Upper lobe of left lung (tissue), 4 donors: ENCODE results near the gene LCP1.

Experiments used
- EP300 ChIP-seq, 4 donors: sonication (generic); formaldehyde crosslinking; IDR thresholded peaks; one replicate each; pipeline ENCODE4 v1.5.1; 2017; ENCODE audit warnings: antibody characterized with exemption in 4 of 4, control low read depth in 2 of 4
- POLR2A ChIP-seq, 4 donors: fragments of 450-650 bp; IDR thresholded peaks; one replicate each; pipeline ENCODE4 v1.5.1; 2016 to 2017; ENCODE audit warnings: antibody characterized with exemption in 4 of 4, mild to moderate bottlenecking in 2 of 4
- TF ChIP-seq, protein P1 (sequence below), 6 experiments: fragments of 450-650 bp in 4 of 6; fragments of 200-600 bp in 2 of 6; sonication (generic) in 2 of 6; IDR thresholded peaks; one replicate each; pipeline ENCODE4 v1.5.1; 2016 to 2019; ENCODE audit warnings: antibody characterized with exemption in 6 of 6

DNA sequence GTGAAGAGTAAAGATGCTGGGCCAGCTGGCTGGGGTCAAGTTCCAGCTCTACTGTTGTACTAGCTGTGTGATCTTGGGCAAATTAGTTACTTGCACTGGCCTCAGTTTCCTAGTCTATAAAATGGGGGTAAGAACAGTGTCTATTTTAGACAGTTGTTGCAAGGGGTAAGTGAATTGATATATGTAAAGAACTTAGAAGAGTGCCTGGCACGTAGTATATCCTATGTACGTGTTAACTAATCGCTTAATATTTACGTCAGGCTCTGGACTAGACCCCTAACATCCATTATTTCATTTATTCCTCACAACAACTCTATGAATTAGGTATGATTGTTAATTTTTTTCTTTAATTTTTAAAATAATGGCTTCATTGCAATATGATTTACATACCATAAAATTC, 3.7 kb upstream of the LCP1 start:
- TF ChIP-seq POLR2A (IDR thresholded peaks at IDR 0.05) (no peak), EP300 (IDR thresholded peaks at IDR 0.05) (no peak)
- TF ChIP-seq, protein P1, sequence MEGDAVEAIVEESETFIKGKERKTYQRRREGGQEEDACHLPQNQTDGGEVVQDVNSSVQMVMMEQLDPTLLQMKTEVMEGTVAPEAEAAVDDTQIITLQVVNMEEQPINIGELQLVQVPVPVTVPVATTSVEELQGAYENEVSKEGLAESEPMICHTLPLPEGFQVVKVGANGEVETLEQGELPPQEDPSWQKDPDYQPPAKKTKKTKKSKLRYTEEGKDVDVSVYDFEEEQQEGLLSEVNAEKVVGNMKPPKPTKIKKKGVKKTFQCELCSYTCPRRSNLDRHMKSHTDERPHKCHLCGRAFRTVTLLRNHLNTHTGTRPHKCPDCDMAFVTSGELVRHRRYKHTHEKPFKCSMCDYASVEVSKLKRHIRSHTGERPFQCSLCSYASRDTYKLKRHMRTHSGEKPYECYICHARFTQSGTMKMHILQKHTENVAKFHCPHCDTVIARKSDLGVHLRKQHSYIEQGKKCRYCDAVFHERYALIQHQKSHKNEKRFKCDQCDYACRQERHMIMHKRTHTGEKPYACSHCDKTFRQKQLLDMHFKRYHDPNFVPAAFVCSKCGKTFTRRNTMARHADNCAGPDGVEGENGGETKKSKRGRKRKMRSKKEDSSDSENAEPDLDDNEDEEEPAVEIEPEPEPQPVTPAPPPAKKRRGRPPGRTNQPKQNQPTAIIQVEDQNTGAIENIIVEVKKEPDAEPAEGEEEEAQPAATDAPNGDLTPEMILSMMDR (IDR thresholded peaks at IDR 0.05), result no peak
